HepG2 (cell line): Measurements from ENCODE around the gene PPP1R7. TPM values are rescaled to one million over a fixed set of nuclear protein-coding genes. Genes with fewer than 3 reads are reported as not detected.

Source experiments
- AHR ChIP-seq: IDR thresholded peaks from 2 replicates; pipeline ENCODE4 v1.6.1; 2018; ENCODE audit warnings: missing genetic modification reagents, missing compliant biosample characterization
- ATF4 ChIP-seq, 2 experiments: fragments of 450-650 bp in 1 of 2; sonication (generic) in 1 of 2; formaldehyde crosslinking; IDR thresholded peaks; 2 replicates each; pipeline versions ENCODE4 v1.5.0 to v1.8.0; 2020 to 2022; ENCODE audit warnings: mild to moderate bottlenecking in 1 of 2, missing genetic modification reagents in 1 of 2
- ATF6 ChIP-seq: sonication (generic); formaldehyde crosslinking; conservative IDR thresholded peaks from 2 replicates; pipeline ENCODE4 v1.4.0; 2020; ENCODE audit warnings: missing genetic modification reagents
- ATM ChIP-seq: fragments of 450-650 bp; IDR thresholded peaks from 2 replicates; pipeline ENCODE4 v1.7.1; 2017; ENCODE audit warnings: mild to moderate bottlenecking, borderline replicate concordance
- BCLAF1 ChIP-seq: fragments of 450-650 bp; IDR thresholded peaks from 2 replicates; pipeline ENCODE4 v1.6.1; 2017; ENCODE audit warnings: mild to moderate bottlenecking
- KDM5A ChIP-seq: fragments of 200-600 bp; sonication (generic); IDR thresholded peaks from 2 replicates; pipeline ENCODE4 v1.7.0; 2018; ENCODE audit warnings: antibody characterized with exemption, mild to moderate bottlenecking, low read length, borderline replicate concordance
- NFKB2 ChIP-seq: sonication (generic); formaldehyde crosslinking; IDR thresholded peaks from 2 replicates; pipeline ENCODE4 v1.4.0; 2020; ENCODE audit warnings: missing genetic modification reagents, borderline replicate concordance
- POGK ChIP-seq: sonication (generic); formaldehyde crosslinking; conservative IDR thresholded peaks from 2 replicates; pipeline ENCODE4 v1.8.0; 2022; ENCODE audit warnings: mild to moderate bottlenecking, moderate library complexity, missing genetic modification reagents
- REXO4 ChIP-seq: sonication (generic); formaldehyde crosslinking; IDR thresholded peaks from 2 replicates; pipeline ENCODE4 v1.8.0; 2022; ENCODE audit warnings: missing genetic modification reagents, mild to moderate bottlenecking, borderline replicate concordance
- SOX5 ChIP-seq: IDR thresholded peaks from 2 replicates; pipeline ENCODE4 v1.6.1; 2016; ENCODE audit warnings: borderline replicate concordance
- ZBTB46 ChIP-seq: sonication (generic); formaldehyde crosslinking; IDR thresholded peaks from 2 replicates; pipeline ENCODE4 v1.4.0; 2020; ENCODE audit warnings: mild to moderate bottlenecking, missing genetic modification reagents, borderline replicate concordance
- ZFP36L1 ChIP-seq: sonication (generic); formaldehyde crosslinking; IDR thresholded peaks from 2 replicates; pipeline ENCODE4 v1.8.0; 2022; ENCODE audit warnings: mild to moderate bottlenecking, missing genetic modification reagents, moderate library complexity
- ZNF234 ChIP-seq: sonication (generic); formaldehyde crosslinking; conservative IDR thresholded peaks from 2 replicates; pipeline ENCODE4 v1.5.1; 2020; ENCODE audit warnings: mild to moderate bottlenecking, missing genetic modification reagents
- ZNF326 ChIP-seq: sonication (generic); formaldehyde crosslinking; IDR thresholded peaks from 2 replicates; pipeline ENCODE4 v1.4.0; 2020; ENCODE audit warnings: missing genetic modification reagents, borderline replicate concordance
- polyA plus RNA-seq, 8 experiments: library from polyadenylated mRNA; depleted of rRNA in 3 of 8; stranded (reverse) in 7 of 8; unstranded in 1 of 8; fragments of >200 nt; fragmentation: Illumina TruSeq in 4 of 8; extraction: Trizol in 4 of 8; gene quantifications; 2 replicates each; pipeline versions ENCODE4 v1.2.1 to v1.2.3, GENCODE V29; 2011 to 2016; ENCODE audit warnings: low read depth in 4 of 8, missing spikeins in 1 of 8, mixed read lengths in 1 of 8; ENCODE audit not compliant: insufficient read depth in 1 of 8
- total RNA-seq, 5 experiments: library from RNA; depleted of rRNA; stranded (reverse); fragments of >200 nt; fragmentation: Illumina TruSeq; extraction: Trizol; gene quantifications; 2 replicates each; pipeline ENCODE4 v1.2.3, GENCODE V29; 2016; ENCODE audit warnings: low read depth in 1 of 5

PPP1R7 gene
- total and polyA plus RNA-seq, 2 of the 13 experiments (the other 11 are each of a cell fraction or from before 2014, with no cell fraction given), result 33.3 to 67.9 TPM

- TF ChIP-seq POGK (CRISPR knock-in tag), result peak; percentile 21; the same call in 1 of the 2 replicates
- 0 out of 2 replicates have a peak, but pooled peaks have one; percentile 28 for TF ChIP-seq SOX5 (CRISPR knock-in tag)
- no peak for TF ChIP-seq ATF6 (CRISPR knock-in tag)
- TF ChIP-seq BCLAF1, result no peak
- peak; percentile 14; the same call in 1 of the 2 replicates for TF ChIP-seq ZFP36L1
- TF ChIP-seq ATF4 (CRISPR knock-in tag; IDR thresholded peaks at IDR 0.05), result 0 out of 4 replicates have a peak, but pooled peaks of 1 of the 2 experiments have one; percentile 35
- no peak for TF ChIP-seq KDM5A
- no peak for TF ChIP-seq ATM
- TF ChIP-seq ZBTB46 (CRISPR knock-in tag), result no peak
- TF ChIP-seq ZNF234 (CRISPR knock-in tag), result no peak
- TF ChIP-seq NFKB2 (CRISPR knock-in tag), result peak; percentile 68
- TF ChIP-seq AHR, result peak; percentile 87; the same call in 1 of the 2 replicates
- TF ChIP-seq REXO4 (CRISPR knock-in tag), result peak; percentile 97
- TF ChIP-seq ZNF326 (CRISPR knock-in tag), result no peak
These were observed 68.1 kb downstream of the PPP1R7 start (continued) for GRCh38 chr2:241218131-241219029.
